ENCODE measurements around the gene ODAD2.

- TF ChIP-seq CTCF (IDR thresholded peaks at IDR 0.05; ENCODE audit: low read length) (no peak), EZH2 (optimal IDR thresholded peaks at IDR 0.05; ENCODE audit: low read depth, low read length) (no peak), EZH2phosphoT487 (IDR thresholded peaks at IDR 0.05; ENCODE audit: low read length) (no peak)
Observed at GRCh38 chr10:28010821-28011220, 11.9 kb upstream of the ODAD2 start.
